Thyroid gland (tissue), 4 donors: ENCODE results near the gene HAND2. TPM values are rescaled to one million over a fixed set of nuclear protein-coding genes. Genes with fewer than 3 reads are reported as not detected.

Source experiments
- DNase-seq, 2 donors: peaks; one replicate each; pipeline ENCODE4 v3.0.0-alpha.2; 2019
- H3K27ac ChIP-seq, 3 donors: fragments of 200-600 bp; sonication (generic); 1 replicate in 2 of 3; 2 replicates in 1 of 3; pipeline ENCODE4 v1.5.1; 2016 to 2019; ENCODE audit warnings: mild to moderate bottlenecking in 1 of 3, moderate library complexity in 1 of 3
- H3K27me3 ChIP-seq: fragments of 200-600 bp; sonication (generic); one replicate; pipeline ENCODE4 v1.5.1; 2019
- H3K36me3 ChIP-seq, 2 donors: fragments of 200-600 bp; sonication (generic); one replicate each; pipeline ENCODE4 v1.5.1; 2016 to 2019
- H3K4me1 ChIP-seq, 2 donors: fragments of 200-600 bp; sonication (generic); one replicate each; pipeline ENCODE4 v1.5.1; 2017 to 2019
- H3K4me3 ChIP-seq, 3 donors: fragments of 200-600 bp; sonication (generic); replicated peaks in 1 of 3; 1 replicate in 2 of 3; 2 replicates in 1 of 3; pipeline ENCODE4 v1.5.1; 2016; ENCODE audit warnings: mild to moderate bottlenecking in 1 of 3
- H3K9me3 ChIP-seq: fragments of 200-600 bp; sonication (generic); one replicate; pipeline ENCODE4 v1.5.1; 2017
- CTCF ChIP-seq, 6 experiments: fragments of 200-600 bp in 3 of 6; fragments of 450-650 bp in 3 of 6; sonication (generic) in 3 of 6; IDR thresholded peaks; one replicate each; pipeline ENCODE4 v1.5.1; 2016 to 2019; ENCODE audit warnings: antibody characterized with exemption in 6 of 6, mild to moderate bottlenecking in 2 of 6, inconsistent platforms in 1 of 6, moderate library complexity in 1 of 6
- POLR2A ChIP-seq, 2 donors: fragments of 450-650 bp; IDR thresholded peaks; one replicate each; pipeline ENCODE4 v1.6.1; 2017; ENCODE audit warnings: antibody characterized with exemption in 2 of 2, mild to moderate bottlenecking in 2 of 2, moderate library complexity in 1 of 2
- WGBS, 2 donors: methylation state at CpG; one replicate each; pipeline ENCODE4 v1.1.5; 2017; 5-methylcytosine and 5-hydroxymethylcytosine counted together
- intact Hi-C: fragments of 100-400 bp; cut with DNase I; formaldehyde crosslinking; loops from one replicate; pipeline ENCODE4 v1.15.1; 2023
- total RNA-seq, 4 donors: library from RNA; depleted of rRNA; stranded (reverse); fragments of >200 nt; gene quantifications; one replicate each; pipeline ENCODE4 v1.2.3, GENCODE V29; 2016

HAND2 gene
- total RNA-seq, 4 donors from 2014 or later, result 2.0 to 8.9 (median 4.0) TPM

- TF ChIP-seq POLR2A (IDR thresholded peaks at IDR 0.05), result no peak
- TF ChIP-seq CTCF (IDR thresholded peaks at IDR 0.05), result no peak
- H3K27ac ChIP-seq, result no peak overlapping the region
- no peak for DNase-seq
- H3K4me1 ChIP-seq, result peaks cover 0 to 1% of the 10 kb centered on the region in 2 donors
- no peak overlapping the region for H3K4me3 ChIP-seq
- 93 to 96% methylated on average over 1 of the region's 1 CpG for WGBS, 2 donors
- no peaks in the 10 kb centered on the region for H3K36me3 ChIP-seq
- no peaks in the 10 kb centered on the region for H3K27me3 ChIP-seq
- H3K9me3 ChIP-seq, result no peaks in the 10 kb centered on the region
- intact Hi-C loops, result no loop called here
Observed at GRCh38 chr4:173485164-173485563, 44.9 kb downstream of the HAND2 start.

DNA sequence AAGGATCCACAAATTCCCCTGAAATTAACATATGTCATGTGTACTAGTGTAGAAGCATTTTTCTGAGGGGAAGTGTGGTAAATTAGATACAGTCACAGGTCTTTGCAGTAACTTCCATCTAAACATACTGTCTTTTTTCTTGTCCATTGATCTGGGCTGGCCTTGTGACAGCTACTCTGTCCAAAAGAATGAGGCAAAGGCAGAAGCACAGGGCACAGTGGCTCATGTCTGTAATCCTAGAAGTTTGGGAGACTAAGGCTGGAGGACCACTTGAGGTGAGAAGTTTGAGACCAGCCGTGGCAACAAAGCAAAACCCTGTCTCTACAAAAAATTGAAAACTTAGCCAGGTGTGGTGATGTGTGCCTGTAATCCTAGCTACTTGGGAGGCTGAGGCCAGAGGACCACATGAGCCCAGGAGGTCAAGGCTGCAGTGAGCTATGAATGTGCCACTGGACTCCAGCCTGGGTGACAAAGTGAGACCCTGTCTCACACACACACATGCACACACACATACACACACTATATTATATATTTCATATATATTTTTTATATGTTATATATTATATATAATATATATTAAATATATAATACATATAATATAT is 47.6 kb downstream of the HAND2 start:
- WGBS, 2 donors, result 85 to 87% methylated on average over 1 of the region's 1 CpG
- DNase-seq, result no peak
- H3K27ac ChIP-seq, result no peak overlapping the region
- no peaks in the 10 kb centered on the region for H3K36me3 ChIP-seq
- TF ChIP-seq POLR2A (IDR thresholded peaks at IDR 0.05) (no peak), CTCF (IDR thresholded peaks at IDR 0.05) (no peak)
- no peaks in the 10 kb centered on the region for H3K27me3 ChIP-seq
- no peak overlapping the region for H3K4me3 ChIP-seq
- H3K4me1 ChIP-seq, result no peaks in the 10 kb centered on the region
- no peaks in the 10 kb centered on the region for H3K9me3 ChIP-seq
- intact Hi-C loops, result no loop called here

- Histone ChIP-seq H3K36me3 (no peaks in the 10 kb centered on the region), H3K9me3 (no peaks in the 10 kb centered on the region), H3K27ac (no peak overlapping the region), H3K4me3 (no peak overlapping the region), H3K4me1 (no peaks in the 10 kb centered on the region), H3K27me3 (no peaks in the 10 kb centered on the region)
- intact Hi-C loops, result no loop called here
- TF ChIP-seq POLR2A (IDR thresholded peaks at IDR 0.05) (no peak), CTCF (IDR thresholded peaks at IDR 0.05) (no peak)
- 76 to 86% methylated on average over 4 of the region's 4 CpGs for WGBS, 2 donors
- DNase-seq, result no peak
Observed at GRCh38 chr4:173478913-173479283, 51.1 kb downstream of the HAND2 start.

DNA sequence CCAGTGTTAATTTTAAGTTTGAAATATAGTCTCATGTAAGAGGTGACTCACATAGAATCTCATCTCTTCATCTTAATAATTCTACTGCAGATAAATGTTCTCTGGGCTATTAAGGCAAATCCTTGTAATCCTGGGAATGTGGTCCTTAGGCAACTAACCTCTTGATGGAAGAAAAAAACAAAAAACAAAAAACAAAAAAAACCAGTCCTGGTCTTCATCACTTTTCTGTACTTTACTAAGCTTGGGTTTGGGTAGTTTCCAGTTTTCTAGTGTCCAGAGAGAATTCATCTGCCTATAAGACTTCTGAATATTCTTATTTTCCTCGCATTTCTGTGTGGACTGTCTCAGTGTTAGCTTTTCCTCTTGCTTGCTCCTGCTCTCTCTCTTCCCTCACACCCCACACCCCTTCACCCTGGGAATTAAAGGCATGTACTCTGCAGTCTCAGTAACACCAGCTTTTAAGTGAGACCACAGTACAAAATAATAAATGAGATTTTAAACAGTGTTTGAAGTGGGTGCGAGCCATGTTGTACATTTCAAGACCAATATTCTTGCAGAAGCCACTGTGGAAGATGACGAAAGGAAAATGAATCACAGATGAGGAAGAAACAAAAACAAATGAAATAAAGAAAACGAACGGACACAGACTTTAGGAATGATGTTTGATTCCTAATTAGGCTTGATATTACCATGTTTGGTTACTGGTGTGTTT is 51.7 kb downstream of the HAND2 start:
- H3K27ac ChIP-seq, result no peak overlapping the region
- WGBS, 2 donors, result 76 to 82% methylated on average over 5 of the region's 5 CpGs
- H3K36me3 ChIP-seq, result no peaks in the 10 kb centered on the region
- TF ChIP-seq CTCF (IDR thresholded peaks at IDR 0.05) (no peak), POLR2A (IDR thresholded peaks at IDR 0.05) (no peak)
- H3K27me3 ChIP-seq, result no peaks in the 10 kb centered on the region
- no peak for DNase-seq
- H3K9me3 ChIP-seq, result no peaks in the 10 kb centered on the region
- H3K4me3 ChIP-seq, result no peak overlapping the region
- intact Hi-C loops, result no loop called here
- H3K4me1 ChIP-seq, result no peaks in the 10 kb centered on the region

GRCh38 chr4:173477016-173477415 is 53.0 kb downstream of the HAND2 start:
- Histone ChIP-seq H3K36me3 (no peaks in the 10 kb centered on the region), H3K27ac (no peak overlapping the region), H3K27me3 (no peaks in the 10 kb centered on the region), H3K4me3 (no peak overlapping the region), H3K9me3 (no peaks in the 10 kb centered on the region), H3K4me1 (no peaks in the 10 kb centered on the region)
- no peak for DNase-seq
- intact Hi-C loops, result no loop called here
- no peak for TF ChIP-seq POLR2A (IDR thresholded peaks at IDR 0.05)
- no peak for TF ChIP-seq CTCF (IDR thresholded peaks at IDR 0.05)
- 70 to 100% methylated on average over 1 of the region's 1 CpG for WGBS, 2 donors
